CD14-positive monocyte (primary cell): ENCODE data around the gene INTS12. TPM values are rescaled to one million over a fixed set of nuclear protein-coding genes. Genes with fewer than 3 reads are reported as not detected.

ENCODE experiments used
- DNase-seq, 3 donors: peaks; one replicate each; pipeline ENCODE4 v3.0.0-alpha.2; 2011 to 2022
- H2AFZ ChIP-seq: 2 replicates; pipeline ENCODE4 v1.6.0; 2012; ENCODE audit warnings: mild to moderate bottlenecking, low read depth, low read length, inconsistent platforms; ENCODE audit not compliant: insufficient read depth, poor library complexity, severe bottlenecking
- H3K27ac ChIP-seq, 2 donors: 1 replicate in 1 of 2; 2 replicates in 1 of 2; pipeline ENCODE4 v1.5.1; 2012 to 2013; ENCODE audit warnings: low read length in 2 of 2, control low read depth in 1 of 2, inconsistent platforms in 1 of 2, low read depth in 1 of 2, mild to moderate bottlenecking in 1 of 2
- H3K27me3 ChIP-seq, 2 donors: one replicate each; pipeline versions ENCODE4 v1.6.0 to v1.6.1; 2011 to 2013; ENCODE audit warnings: low read length in 2 of 2; ENCODE audit not compliant: control insufficient read depth in 2 of 2, insufficient read depth in 2 of 2
- H3K36me3 ChIP-seq, 2 donors: replicated peaks in 1 of 2; 1 replicate in 1 of 2; 2 replicates in 1 of 2; pipeline versions ENCODE4 v1.5.1 to v1.6.1; 2012 to 2013; ENCODE audit warnings: low read length in 2 of 2, control low read depth in 1 of 2, inconsistent platforms in 1 of 2, mild to moderate bottlenecking in 1 of 2; ENCODE audit not compliant: insufficient read depth in 2 of 2, control insufficient read depth in 1 of 2
- H3K4me1 ChIP-seq, 2 donors: 1 replicate in 1 of 2; 2 replicates in 1 of 2; pipeline versions ENCODE4 v1.5.1 to v1.6.1; 2012 to 2013; ENCODE audit warnings: low read length in 2 of 2, control low read depth in 1 of 2, inconsistent platforms in 1 of 2, mild to moderate bottlenecking in 1 of 2, moderate library complexity in 1 of 2; ENCODE audit not compliant: insufficient read depth in 2 of 2, control insufficient read depth in 1 of 2
- H3K4me2 ChIP-seq: replicated peaks from 2 replicates; pipeline ENCODE3; 2012; ENCODE audit warnings: low read length, moderate library complexity, mild to moderate bottlenecking; ENCODE audit not compliant: poor library complexity, severe bottlenecking; ENCODE audit errors: extremely low read depth
- H3K4me3 ChIP-seq, 3 experiments: fragments of 200-600 bp in 1 of 3; sonication (generic) in 1 of 3; replicated peaks in 1 of 3; 1 replicate in 2 of 3; 2 replicates in 1 of 3; pipeline ENCODE4 v1.5.1; 2011 to 2013; ENCODE audit warnings: low read length in 3 of 3, mild to moderate bottlenecking in 3 of 3, control low read depth in 2 of 3, low read depth in 2 of 3, inconsistent platforms in 1 of 3, moderate library complexity in 1 of 3
- H3K79me2 ChIP-seq: 2 replicates; pipeline ENCODE4 v1.6.0; 2012; ENCODE audit warnings: mild to moderate bottlenecking, control low read depth, inconsistent platforms, low read length, moderate library complexity; ENCODE audit not compliant: insufficient read depth
- H3K9ac ChIP-seq: 2 replicates; pipeline ENCODE4 v1.6.0; 2017; ENCODE audit warnings: low read length, mild to moderate bottlenecking; ENCODE audit not compliant: insufficient read depth, poor library complexity, severe bottlenecking
- H3K9me3 ChIP-seq, 2 donors: replicated peaks in 1 of 2; 1 replicate in 1 of 2; 2 replicates in 1 of 2; pipeline versions ENCODE4 v1.5.1 to v1.6.1; 2012 to 2013; ENCODE audit warnings: low read length in 2 of 2, control low read depth in 1 of 2; ENCODE audit not compliant: control insufficient read depth in 1 of 2, insufficient read depth in 1 of 2
- H4K20me1 ChIP-seq: 2 replicates; pipeline ENCODE4 v1.6.0; 2012; ENCODE audit warnings: mild to moderate bottlenecking, low read length, control low read depth, moderate library complexity; ENCODE audit not compliant: insufficient read depth
- H3K27ac Mint-ChIP-seq, 7 donors: one replicate each; pipeline ENCODE4 v1.8.0; 2020; ENCODE audit warnings: mild to moderate bottlenecking in 7 of 7, mixed read lengths in 7 of 7, moderate library complexity in 6 of 7, inconsistent platforms in 2 of 7
- H3K27me3 Mint-ChIP-seq, 3 donors: one replicate each; pipeline ENCODE4 v1.8.0; 2021 to 2022; ENCODE audit warnings: low read depth in 3 of 3, mild to moderate bottlenecking in 3 of 3, mixed read lengths in 3 of 3, moderate library complexity in 3 of 3, inconsistent platforms in 1 of 3
- H3K36me3 Mint-ChIP-seq, 2 donors: one replicate each; pipeline ENCODE4 v1.8.0; 2020; ENCODE audit warnings: mixed read lengths in 2 of 2, inconsistent platforms in 1 of 2, mild to moderate bottlenecking in 1 of 2
- H3K4me1 Mint-ChIP-seq: one replicate; pipeline ENCODE4 v1.8.0; 2020; ENCODE audit warnings: mild to moderate bottlenecking, mixed read lengths
- H3K4me3 Mint-ChIP-seq, 2 donors: one replicate each; pipeline ENCODE4 v1.8.0; 2020; ENCODE audit warnings: mild to moderate bottlenecking in 2 of 2, mixed read lengths in 2 of 2, moderate library complexity in 1 of 2
- H3K9me3 Mint-ChIP-seq, 7 donors: one replicate each; pipeline ENCODE4 v1.8.0; 2020 to 2022; ENCODE audit warnings: mixed read lengths in 7 of 7, mild to moderate bottlenecking in 6 of 7, moderate library complexity in 6 of 7, inconsistent platforms in 2 of 7
- CTCF ChIP-seq: fragments of 200-600 bp; IDR thresholded peaks from one replicate; pipeline ENCODE4 v1.8.0; 2022; ENCODE audit warnings: antibody characterized with exemption, mild to moderate bottlenecking
- WGBS: methylation state at CpG from one replicate; pipeline ENCODE4 v1.1.5; 2013; ENCODE audit warnings: missing lambda C conversion rate; ENCODE audit not compliant: insufficient coverage; 5-methylcytosine and 5-hydroxymethylcytosine counted together
- intact Hi-C, 2 donors: fragments of 100-400 bp; cut with micrococcal nuclease; formaldehyde crosslinking; loops; one replicate each; pipeline versions ENCODE4 v1.15.0 to v1.15.1; 2023
- polyA plus RNA-seq, 3 donors: library from polyadenylated mRNA; depleted of rRNA in 1 of 3; unstranded in 2 of 3; stranded (reverse) in 1 of 3; fragments of 300-500 nt in 2 of 3; fragments of >200 nt in 1 of 3; fragmentation: Illumina TruSeq in 2 of 3; gene quantifications; 1 replicate in 2 of 3; 2 replicates in 1 of 3; pipeline ENCODE4 v1.2.3, GENCODE V29; 2012 to 2021

INTS12 gene
- polyA plus RNA-seq, 3 donors: 12.0 to 22.9 (median 18.1) TPM

GRCh38 chr4:105719204-105719603 lies 10.7 kb upstream of the INTS12 start:
- H3K27me3 ChIP-seq: no peaks in the 10 kb centered on the region
- intact Hi-C loops: no loop called here
- TF ChIP-seq CTCF: no peak
- no peak overlapping the region for H3K4me2 ChIP-seq
- Mint-ChIP-seq H3K27me3 (no peaks in the 10 kb centered on the region), H3K4me3 (no peak overlapping the region), H3K4me1 (peaks cover 4% of the 10 kb centered on the region), H3K27ac (no peak overlapping the region), H3K36me3 (peaks cover 11 to 21% of the 10 kb centered on the region in 2 donors), H3K9me3 (no peaks in the 10 kb centered on the region)
- no peaks in the 10 kb centered on the region for H3K9me3 ChIP-seq
- no peaks in the 10 kb centered on the region for H3K79me2 ChIP-seq
- WGBS: no CpG with 5 or more reads among the region's 2 CpGs
- DNase-seq: no peak
- H3K27ac ChIP-seq: no peak overlapping the region
- no peaks in the 10 kb centered on the region for H4K20me1 ChIP-seq
- no peak overlapping the region for H3K4me3 ChIP-seq
- H3K36me3 ChIP-seq: no peaks in the 10 kb centered on the region
- H3K4me1 ChIP-seq: peaks cover under 1% of the 10 kb centered on the region in 2 donors
- no peak overlapping the region for H2AFZ ChIP-seq
- H3K9ac ChIP-seq: no peak overlapping the region

GRCh38 chr4:105715692-105716278 lies 7.3 kb upstream of the INTS12 start:
- H3K27ac Mint-ChIP-seq: peak overlapping the region in 1 of 7 donors; percentile 33
- H3K9me3 Mint-ChIP-seq: no peaks in the 10 kb centered on the region
- H3K4me3 Mint-ChIP-seq: no peak overlapping the region
- Histone ChIP-seq H3K9ac (no peak overlapping the region), H3K27me3 (no peaks in the 10 kb centered on the region), H3K79me2 (no peaks in the 10 kb centered on the region), H3K4me3 (no peak overlapping the region), H3K36me3 (no peaks in the 10 kb centered on the region), H3K9me3 (no peaks in the 10 kb centered on the region), H4K20me1 (no peaks in the 10 kb centered on the region), H3K27ac (no peak overlapping the region), H3K4me2 (peak overlapping the region; percentile 26), H2AFZ (no peak overlapping the region), H3K4me1 (peaks cover 4 to 6% of the 10 kb centered on the region in 2 donors)
- peak; percentile 70 for TF ChIP-seq CTCF
- 0% methylated on average over 1 of the region's 4 CpGs for WGBS
- DNase-seq: peak in 2 of 3 donors; percentile 16 to 54
- peaks cover 10 to 16% of the 10 kb centered on the region in 2 donors for H3K36me3 Mint-ChIP-seq
- no peaks in the 10 kb centered on the region for H3K27me3 Mint-ChIP-seq
- intact Hi-C loops: no loop called here
- peaks cover 9% of the 10 kb centered on the region for H3K4me1 Mint-ChIP-seq
